AG09319 (cell line): ENCODE results near the gene CTBP2.

Experiments used
- DNase-seq: peaks from one replicate; pipeline ENCODE4 v3.0.0-alpha.2; 2010; ENCODE audit warnings: low read depth; ENCODE audit errors: extremely low read depth
- TF ChIP-seq, protein P1 (sequence below): IDR thresholded peaks from 2 replicates; pipeline ENCODE4 v1.5.1; 2011; ENCODE audit warnings: low read depth, mild to moderate bottlenecking, inconsistent platforms, low read length, moderate library complexity

The CTBP2 gene

GRCh38 chr10:125133696-125134482, 26.5 kb downstream of the CTBP2 start:
- DNase-seq = no peak
- TF ChIP-seq, protein P1, sequence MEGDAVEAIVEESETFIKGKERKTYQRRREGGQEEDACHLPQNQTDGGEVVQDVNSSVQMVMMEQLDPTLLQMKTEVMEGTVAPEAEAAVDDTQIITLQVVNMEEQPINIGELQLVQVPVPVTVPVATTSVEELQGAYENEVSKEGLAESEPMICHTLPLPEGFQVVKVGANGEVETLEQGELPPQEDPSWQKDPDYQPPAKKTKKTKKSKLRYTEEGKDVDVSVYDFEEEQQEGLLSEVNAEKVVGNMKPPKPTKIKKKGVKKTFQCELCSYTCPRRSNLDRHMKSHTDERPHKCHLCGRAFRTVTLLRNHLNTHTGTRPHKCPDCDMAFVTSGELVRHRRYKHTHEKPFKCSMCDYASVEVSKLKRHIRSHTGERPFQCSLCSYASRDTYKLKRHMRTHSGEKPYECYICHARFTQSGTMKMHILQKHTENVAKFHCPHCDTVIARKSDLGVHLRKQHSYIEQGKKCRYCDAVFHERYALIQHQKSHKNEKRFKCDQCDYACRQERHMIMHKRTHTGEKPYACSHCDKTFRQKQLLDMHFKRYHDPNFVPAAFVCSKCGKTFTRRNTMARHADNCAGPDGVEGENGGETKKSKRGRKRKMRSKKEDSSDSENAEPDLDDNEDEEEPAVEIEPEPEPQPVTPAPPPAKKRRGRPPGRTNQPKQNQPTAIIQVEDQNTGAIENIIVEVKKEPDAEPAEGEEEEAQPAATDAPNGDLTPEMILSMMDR = no peak

DNA sequence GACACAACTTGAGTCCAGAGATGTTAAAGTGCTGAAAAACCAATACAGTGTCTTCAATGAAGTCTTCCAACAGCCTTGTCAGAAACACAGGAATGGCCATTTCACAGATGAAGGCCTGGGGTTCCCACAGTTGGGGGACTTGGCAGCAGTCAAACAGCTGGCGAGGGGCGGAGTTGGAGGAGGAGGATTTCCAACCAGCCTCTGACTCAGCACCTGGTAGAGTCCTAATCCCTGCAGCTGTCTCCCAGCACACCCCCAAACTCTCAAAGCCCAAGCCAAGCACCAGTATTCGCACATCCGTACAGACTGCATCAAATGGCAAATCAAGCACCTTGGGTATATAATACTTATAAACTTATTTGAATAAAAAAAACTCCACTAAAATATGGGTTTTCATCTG, 28.0 kb downstream of the CTBP2 start:
- no peak for DNase-seq
- TF ChIP-seq, protein P1 = no peak

DNA sequence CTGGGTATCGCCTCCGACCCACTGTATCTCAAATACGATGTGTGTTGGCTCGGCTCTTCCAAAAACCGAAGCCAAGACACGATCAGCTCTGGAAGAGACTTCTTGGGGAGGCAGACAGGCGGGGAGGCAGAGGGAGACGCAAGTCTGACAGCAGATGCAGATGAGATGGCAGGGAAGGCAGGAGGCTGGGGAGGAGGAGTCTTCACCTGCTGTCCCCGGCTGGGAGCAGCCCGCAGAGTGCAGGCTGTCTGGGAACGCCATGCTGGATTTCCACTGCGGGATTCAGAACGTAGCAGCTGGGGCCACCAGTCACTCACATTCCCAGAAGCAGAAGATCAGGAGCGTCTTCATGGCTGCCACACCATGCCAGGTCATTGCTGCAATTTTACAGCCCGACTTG, 29.4 kb downstream of the CTBP2 start:
- no peak for DNase-seq
- TF ChIP-seq, protein P1 = no peak

DNA sequence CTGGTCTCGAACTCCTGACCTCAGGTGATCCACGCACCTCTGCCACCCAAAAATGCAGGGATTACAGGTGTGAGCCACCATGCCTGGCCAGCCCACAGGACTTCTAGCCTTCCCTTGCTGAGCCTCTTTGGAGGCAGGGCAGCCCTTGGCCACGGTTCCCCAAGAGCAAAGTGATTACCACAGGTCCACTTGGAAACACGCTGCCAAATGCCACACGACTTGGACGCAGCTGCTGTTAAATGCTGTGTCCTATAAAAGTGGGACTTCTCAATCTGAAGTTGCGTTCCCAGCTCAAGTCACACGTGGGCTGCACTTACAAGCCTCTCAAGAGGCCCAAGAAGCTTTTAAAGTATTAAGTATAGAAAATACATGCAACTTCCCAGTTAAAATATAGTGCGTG, 30.1 kb downstream of the CTBP2 start:
- TF ChIP-seq, protein P1 = no peak
- no peak for DNase-seq

DNA sequence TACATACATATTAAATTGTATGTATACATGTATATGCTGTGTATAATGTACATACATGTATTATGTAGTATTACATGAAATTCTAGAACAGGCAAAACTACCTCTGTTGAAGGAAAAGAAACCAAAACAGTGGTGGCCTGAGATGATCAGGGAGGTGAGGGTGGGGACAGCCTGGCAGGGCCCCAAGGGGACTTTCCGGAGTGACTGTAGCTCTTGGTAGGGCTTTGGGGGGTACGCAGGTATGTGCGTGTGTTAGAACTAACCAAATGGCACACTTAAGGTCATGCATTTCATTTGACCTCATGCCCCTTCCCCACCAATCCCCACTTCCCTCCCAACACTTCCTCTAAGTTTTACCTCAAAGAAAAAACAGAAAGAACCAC, 31.3 kb downstream of the CTBP2 start:
- DNase-seq = no peak
- TF ChIP-seq, protein P1 = no peak

- TF ChIP-seq, protein P1 = no peak
- DNase-seq = no peak
Observed at GRCh38 chr10:125128397-125129075, 31.8 kb downstream of the CTBP2 start.

DNA sequence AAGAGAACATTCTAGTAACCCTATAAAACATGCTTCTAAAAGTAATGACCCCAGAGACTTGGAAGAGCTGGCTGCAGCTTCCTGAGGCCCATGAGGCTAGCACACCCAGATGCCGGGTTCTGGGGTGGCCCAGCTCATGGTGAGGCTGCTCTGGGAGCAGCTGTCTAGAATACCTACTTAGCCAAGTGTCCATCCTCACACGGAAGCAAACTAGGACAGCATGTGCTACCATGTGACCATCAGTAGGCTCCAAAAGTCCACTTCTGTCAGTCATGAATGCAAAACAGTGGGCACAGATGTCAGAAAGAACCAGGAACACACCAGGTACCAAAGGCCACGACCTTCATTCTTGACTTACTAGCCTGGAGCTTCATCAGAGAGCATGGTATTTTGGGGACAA, 32.4 kb downstream of the CTBP2 start:
- TF ChIP-seq, protein P1 = no peak
- DNase-seq = no peak
